Umbilical cord (tissue), 2 donors: ENCODE data around the gene ICAM1. TPM values are rescaled to one million over a fixed set of nuclear protein-coding genes. Genes with fewer than 3 reads are reported as not detected.
"Not testable (repeated sequence)": the region's sequence is repeated elsewhere in the genome, so short reads cannot be mapped to it uniquely, and the experiment has no call there.

Experiments used
- DNase-seq: peaks from one replicate; pipeline ENCODE4 v3.0.0-alpha.2; 2015; ENCODE audit warnings: low spot score
- total RNA-seq: library from RNA; depleted of rRNA; stranded (reverse); fragments of >200 nt; gene quantifications from one replicate; pipeline ENCODE4 v1.2.3, GENCODE V29; 2014; ENCODE audit warnings: low replicate concordance; ENCODE audit not compliant: insufficient read depth

The ICAM1 gene
- total RNA-seq, 1 donor from 2014 or later: 14.2 TPM

DNA sequence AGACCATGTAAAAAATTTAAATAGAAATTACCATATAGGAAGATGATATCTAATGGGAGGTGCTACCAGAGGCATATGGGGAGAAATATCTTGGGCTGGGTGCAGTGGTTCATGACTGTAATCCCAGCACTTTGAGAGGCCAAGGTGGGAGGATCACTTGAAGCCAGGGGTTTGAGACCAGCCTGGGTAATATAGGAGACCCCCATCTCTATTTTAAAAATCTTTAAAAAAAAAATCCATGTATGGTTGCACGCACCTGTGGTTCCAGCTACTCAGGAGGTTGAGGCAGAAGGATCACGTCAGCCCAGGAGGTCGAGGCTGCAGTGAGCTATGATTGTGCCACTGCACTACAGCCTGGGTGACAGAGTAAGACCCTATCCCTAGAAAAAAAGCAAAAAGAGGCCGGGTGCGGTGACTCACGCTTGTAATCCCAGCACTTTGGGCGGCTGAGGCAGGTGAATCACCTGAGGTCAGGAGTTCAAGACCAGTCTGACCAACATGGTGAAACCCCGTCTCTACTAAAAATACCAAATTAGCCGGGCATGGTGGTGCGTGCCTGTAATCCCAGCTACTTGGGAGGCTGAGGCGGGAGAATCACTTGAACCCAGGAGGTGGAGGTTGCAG lies 29.0 kb upstream of the ICAM1 start:
- not testable (repeated sequence) for DNase-seq

GRCh38 chr19:10243606-10244005 lies 27.3 kb upstream of the ICAM1 start:
- no peak for DNase-seq

DNA sequence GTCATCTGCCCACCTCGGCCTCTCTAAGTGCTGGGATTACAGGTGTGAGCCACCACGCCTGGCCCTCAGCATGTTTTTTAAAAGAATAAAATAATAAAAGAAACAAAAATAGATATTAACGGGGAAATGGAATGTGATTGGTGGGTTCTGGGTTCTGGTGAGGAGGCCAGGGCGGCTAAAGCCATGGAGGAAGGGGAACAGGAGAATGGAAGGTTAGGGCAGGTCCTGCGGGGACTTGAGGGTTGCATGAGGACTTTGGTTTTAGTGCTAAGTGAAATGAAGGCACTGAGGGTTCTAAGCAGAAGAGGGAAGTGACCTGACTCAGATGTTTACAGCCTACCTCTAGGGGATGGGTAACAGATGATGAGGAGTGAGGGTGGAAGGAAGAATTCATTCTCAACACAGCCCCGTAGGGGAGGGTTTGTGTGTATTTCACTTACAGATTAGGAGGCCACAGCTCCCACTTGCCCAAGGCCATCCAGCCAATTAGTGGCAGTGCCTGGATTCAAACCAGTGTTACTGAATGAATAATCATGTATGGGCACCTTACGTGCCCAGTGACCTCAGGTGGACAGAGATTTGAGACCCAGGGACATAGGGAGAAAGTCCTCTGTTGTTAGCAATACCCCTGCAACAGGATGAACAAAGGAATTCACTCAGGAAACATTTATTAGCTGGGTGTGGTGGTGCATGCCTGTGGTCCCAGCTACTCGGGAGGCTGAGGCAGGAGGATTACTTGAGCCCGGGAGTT lies 25.6 kb upstream of the ICAM1 start:
- DNase-seq: no peak

GRCh38 chr19:10246511-10246910 lies 24.4 kb upstream of the ICAM1 start:
- DNase-seq: no peak

- peak; percentile 100 for DNase-seq
These were observed 18.9 kb upstream of the ICAM1 start, which contains the start of gene MRPL4 for GRCh38 chr19:10251792-10252694. Gene MRPL4, plus strand, starts transcription at chr19:10252214. Its CDS starts 40 bp downstream, at chr19:10252254.

- no peak for DNase-seq
These were observed 18.2 kb upstream of the ICAM1 start for GRCh38 chr19:10252707-10253106.

DNA sequence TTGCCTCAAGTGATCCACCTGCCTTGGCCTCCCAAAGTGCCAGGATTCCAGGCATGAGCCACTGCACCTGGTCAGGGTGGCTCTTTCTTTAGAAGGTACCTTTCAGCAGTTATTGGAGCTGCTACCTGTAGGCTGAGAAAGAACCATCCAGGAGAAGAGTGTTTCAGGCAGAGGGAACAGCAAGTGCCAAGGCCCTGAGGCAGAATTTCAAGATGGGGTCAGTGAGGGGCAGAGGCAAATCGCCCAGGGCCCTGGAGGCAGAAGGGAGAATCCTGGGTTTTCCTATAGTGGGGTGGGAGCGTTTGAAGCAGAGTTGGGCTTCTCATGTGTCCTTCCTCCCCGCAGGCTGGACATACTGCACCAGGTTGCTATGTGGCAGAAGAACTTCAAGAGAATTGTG lies 16.7 kb upstream of the ICAM1 start:
- no peak for DNase-seq

DNA sequence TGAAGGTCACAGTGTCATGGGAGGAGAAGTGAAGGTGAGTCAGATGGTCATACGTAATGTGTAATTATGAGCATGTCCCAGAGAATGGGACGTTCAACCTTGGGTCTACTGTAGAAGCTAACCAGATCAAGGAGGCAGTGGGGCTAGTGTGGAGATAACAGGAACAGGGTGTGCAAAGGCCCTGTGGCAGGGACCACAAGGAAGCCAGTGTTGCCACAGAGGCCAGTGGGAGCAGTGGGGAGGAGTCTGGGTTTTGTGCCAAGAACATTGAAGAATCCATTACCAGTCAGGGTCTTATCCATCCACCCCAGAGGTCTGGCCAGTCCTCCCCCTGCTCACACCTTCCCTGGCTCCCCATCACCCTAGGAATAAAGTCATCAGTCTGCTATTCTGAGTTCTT lies 15.6 kb upstream of the ICAM1 start:
- DNase-seq: no peak

DNA sequence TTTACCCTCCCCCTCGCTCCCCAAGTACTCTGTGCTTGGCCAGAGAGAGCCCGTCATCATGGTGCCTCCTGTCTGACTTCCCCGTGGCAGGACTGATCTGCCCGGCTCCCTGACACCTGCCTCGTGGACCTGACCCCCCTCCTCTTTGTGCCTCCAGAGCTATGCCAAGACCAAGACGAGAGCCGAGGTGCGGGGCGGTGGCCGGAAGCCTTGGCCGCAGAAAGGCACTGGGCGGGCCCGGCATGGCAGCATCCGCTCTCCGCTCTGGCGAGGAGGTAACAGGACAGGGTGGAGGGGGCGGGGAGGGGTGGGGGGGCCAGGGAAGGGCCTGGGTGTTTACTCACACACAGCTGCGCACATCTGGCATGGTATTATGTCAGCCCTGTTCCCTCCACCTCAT lies 14.4 kb upstream of the ICAM1 start:
- no peak for DNase-seq

DNA sequence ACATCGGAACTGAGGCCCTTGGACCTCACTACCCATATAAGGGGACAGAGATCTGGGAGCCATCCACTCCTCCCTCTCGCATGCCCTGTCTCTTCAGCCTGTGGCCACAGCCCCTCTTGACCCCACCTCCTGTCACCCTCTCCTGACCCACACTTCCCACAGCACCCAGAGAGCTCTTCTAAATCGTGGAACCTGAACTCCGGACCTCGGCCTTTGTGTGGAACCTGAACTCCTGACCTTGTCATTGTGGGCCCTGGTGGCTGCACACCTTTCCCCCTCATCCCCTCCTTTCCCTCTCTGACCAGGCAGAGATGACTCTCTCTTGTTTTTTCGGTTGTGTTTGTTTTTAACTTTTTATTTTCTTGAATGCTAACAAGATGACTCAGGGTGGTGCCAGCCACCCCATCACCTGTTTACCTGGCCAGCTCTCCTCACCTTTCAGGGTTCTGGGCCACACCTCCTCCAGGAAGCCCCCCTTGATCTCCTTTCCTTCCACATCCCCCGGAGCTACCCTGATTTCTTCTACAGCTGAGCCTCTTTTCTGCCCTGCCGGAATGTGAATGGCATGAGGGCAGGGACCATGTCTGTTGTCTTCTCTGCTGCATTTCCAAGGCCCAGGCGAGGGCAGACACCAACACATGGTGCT lies 13.8 kb upstream of the ICAM1 start:
- DNase-seq: no peak

DNA sequence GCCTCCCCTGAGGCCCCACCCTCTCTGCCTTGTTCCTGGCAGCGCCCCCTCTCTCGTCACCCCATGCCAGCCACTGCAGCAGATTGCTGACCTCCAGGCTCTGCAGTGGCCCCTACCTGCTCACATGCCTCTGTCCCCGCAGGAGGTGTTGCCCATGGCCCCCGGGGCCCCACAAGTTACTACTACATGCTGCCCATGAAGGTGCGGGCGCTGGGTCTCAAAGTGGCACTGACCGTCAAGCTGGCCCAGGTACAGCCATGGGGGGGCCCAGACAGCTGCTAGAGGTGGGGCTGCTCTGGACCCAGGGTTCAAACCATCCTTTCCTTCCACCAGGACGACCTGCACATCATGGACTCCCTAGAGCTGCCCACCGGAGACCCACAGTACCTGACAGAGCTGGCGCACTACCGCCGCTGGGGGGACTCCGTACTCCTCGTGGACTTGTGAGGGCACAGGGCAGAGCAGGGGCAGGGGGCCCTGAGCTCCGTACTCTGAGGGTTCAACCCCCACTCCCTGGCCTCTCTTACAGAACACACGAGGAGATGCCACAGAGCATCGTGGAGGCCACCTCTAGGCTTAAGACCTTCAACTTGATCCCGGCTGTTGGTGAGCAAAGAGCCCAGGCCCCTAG lies 12.7 kb upstream of the ICAM1 start:
- DNase-seq: no peak

DNA sequence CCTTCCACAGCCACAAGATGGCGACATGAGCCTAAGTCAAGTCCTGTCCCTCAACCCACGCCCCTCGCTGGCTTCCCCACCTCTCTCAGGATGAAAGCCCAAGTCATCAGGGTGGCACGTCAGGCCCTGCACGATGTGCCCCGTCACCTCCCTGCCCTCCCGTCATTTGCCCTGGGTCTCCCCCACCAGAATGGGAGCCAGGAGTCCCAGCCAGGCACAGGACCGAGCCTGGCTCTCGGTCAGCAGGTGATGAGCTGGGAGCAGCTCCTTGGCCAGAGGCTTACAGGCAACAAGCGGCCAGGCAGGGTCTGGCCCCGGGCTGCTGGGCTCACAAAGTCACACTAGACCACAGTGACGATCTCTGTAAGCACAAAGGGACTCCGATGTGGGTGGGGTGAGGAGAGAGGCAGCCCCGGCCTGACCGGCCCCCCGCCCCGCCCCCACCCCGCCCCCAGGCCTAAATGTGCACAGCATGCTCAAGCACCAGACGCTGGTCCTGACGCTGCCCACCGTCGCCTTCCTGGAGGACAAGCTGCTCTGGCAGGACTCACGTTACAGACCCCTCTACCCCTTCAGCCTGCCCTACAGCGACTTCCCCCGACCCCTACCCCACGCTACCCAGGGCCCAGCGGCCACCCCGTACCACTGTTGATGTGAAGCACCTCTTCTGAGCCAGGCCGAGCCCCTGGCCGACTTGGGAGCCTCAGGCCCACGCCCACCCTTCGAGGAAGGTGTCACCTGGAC lies 11.6 kb upstream of the ICAM1 start:
- peak; percentile 85 for DNase-seq

- DNase-seq: no peak
These were observed 10.8 kb upstream of the ICAM1 start for GRCh38 chr19:10260141-10260584.

DNA sequence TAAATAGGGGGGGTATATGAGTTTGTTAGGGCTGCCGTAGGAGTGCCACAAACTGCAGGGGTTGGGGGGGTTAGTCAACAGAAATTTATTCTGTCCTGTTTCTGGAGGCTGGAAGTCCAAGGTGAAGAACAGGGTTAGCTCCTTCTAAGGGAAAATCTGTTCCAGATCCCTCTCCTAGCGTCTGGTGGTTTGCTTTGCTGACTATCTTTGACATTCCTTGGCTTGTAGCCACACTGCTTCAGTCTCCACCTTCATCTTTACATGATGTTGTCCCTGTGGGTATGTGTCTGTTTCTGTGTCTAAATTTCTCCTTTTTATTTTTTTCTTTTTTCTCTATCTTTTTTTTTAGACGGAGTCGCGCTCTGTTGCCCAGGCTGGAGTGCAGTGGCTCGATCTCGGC lies 8.1 kb upstream of the ICAM1 start:
- DNase-seq: no peak

DNA sequence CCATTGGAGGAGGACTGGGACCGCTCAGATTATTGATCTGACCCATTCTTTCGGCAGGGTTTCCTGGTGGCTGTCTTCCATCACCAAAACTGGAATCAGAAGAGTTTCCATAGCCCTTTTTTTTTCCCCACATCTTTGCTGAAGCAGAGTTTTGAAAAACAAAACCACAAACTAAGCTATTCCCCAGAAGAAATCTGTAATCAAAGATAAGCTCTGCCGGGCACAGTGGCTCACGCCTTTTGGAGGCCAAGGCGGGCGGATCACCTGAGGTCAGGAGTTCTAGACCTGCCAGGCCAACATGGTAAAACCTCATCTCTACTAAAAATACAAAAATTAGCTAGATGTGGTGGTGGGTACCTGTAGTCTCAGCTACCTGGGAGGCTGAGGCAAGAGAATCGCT lies 4.2 kb upstream of the ICAM1 start:
- no peak for DNase-seq

DNA sequence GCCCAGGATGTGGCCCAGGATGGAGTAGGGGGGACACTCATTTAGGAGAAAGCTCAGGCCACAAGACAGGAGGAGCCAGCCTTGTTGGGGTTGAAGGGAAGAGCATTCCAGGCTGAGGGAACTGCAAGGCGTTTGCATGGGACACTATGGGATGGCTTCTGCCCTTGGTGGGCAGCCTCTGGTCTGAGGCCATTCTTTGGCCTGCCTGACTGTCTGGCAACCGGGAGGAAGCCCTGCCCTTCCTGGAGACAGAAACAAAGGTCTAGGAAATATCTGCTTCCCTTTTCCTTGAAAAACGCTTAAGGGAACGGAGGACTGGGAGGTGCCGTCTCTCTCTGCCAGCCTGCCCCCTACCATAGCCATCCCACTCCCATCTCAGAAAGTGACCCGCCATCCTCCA lies 2.8 kb upstream of the ICAM1 start:
- DNase-seq: no peak

DNA sequence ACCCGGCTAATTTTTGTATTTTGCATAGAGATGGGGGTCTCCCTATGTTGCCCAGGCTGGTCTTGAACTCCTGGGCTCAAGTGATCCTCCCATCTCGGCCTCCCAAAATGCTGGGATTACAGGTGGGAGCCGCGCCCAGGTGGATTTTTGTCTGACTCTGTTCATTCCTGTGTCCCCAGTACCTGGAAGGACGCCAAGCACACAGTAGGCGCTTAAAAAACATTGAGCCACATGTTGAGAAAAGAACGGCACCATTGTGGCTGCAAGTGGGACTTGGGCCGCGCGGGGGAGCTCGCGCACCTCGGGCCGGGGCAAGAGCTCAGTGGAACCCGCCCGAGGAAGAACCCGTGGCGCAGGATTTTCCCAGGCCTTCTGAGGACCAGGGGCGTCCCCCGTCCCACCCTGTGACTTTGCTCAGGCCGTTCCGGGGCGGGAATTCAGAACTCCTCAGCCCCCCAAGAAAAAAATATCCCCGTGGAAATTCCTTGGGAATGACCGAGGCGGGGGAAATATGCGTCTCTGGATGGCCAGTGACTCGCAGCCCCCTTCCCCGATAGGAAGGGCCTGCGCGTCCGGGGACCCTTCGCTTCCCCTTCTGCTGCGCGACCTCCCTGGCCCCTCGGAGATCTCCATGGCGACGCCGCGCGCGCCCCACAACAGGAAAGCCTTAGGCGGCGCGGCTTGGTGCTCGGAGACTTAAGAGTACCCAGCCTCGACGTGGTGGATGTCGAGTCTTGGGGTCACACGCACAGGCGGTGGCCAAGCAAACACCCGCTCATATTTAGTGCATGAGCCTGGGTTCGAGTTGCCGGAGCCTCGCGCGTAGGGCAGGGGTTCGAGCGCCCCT lies 1.4 kb upstream of the ICAM1 start:
- peak; percentile 83 for DNase-seq

DNA sequence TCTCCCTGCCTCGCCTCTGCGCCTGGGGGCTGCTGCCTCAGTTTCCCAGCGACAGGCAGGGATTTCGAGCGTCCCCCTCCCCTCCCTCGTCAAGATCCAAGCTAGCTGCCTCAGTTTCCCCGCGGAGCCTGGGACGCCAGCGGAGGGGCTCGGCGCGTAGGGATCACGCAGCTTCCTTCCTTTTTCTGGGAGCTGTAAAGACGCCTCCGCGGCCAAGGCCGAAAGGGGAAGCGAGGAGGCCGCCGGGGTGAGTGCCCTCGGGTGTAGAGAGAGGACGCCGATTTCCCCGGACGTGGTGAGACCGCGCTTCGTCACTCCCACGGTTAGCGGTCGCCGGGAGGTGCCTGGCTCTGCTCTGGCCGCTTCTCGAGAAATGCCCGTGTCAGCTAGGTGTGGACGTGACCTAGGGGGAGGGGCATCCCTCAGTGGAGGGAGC lies 722 bp upstream of the ICAM1 start:
- DNase-seq: no peak

DNA sequence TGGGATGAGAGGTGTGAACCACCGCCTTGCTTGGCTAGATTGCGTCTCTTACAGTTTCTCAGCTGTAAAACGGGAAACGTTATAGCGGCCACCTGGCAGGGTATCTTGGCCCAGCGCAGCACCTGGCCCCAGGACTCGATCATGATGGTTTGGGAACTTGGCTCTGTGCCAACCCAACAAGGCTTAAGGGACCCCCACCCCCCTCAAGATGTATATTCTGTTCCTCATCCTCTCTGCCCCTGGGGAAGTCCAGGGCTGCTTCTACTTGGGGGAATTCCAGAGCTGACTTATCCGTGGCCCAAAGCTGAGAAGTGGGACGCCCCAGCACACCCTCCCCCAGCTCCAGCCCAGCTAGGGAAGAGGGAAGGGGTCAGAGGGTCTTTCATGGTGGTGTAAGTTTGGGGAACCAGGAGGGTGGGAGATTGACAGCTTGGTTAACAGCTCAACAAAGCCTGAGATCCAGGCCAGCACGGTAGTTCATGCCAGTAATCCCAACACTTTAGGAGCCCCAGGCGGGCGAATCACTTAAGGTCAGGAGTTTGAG lies 695 bp downstream of the ICAM1 start:
- no peak for DNase-seq
